LoVo (cell line): ENCODE measurements around the gene GATA2.

Experiments
- DNase-seq: peaks from one replicate; pipeline ENCODE4 v3.0.0-alpha.2; 2016; ENCODE audit warnings: low spot score

GATA2 gene

GRCh38 chr3:128473180-128473519 lies 19.9 kb downstream of the GATA2 start:
- DNase-seq = no peak

GRCh38 chr3:128472449-128473179 lies 20.4 kb downstream of the GATA2 start:
- no peak for DNase-seq

GRCh38 chr3:128471720-128472119 lies 21.3 kb downstream of the GATA2 start:
- no peak for DNase-seq

GRCh38 chr3:128471110-128471509 lies 21.9 kb downstream of the GATA2 start:
- no peak for DNase-seq

- no peak for DNase-seq
These were observed 22.7 kb downstream of the GATA2 start for GRCh38 chr3:128470134-128470899.

- DNase-seq = no peak
These were observed 23.4 kb downstream of the GATA2 start for GRCh38 chr3:128469556-128469955.

GRCh38 chr3:128468791-128469527 lies 24.0 kb downstream of the GATA2 start:
- DNase-seq = no peak

- no peak for DNase-seq
These were observed 24.7 kb downstream of the GATA2 start for GRCh38 chr3:128468285-128468790.

GRCh38 chr3:128466840-128467541 lies 26.0 kb downstream of the GATA2 start, which contains the start of gene DNAJB8:
TSS of gene DNAJB8 (minus strand) at chr3:128466890. CDS start at chr3:128463245, 3,645 bp downstream.
- DNase-seq = no peak

GRCh38 chr3:128464702-128465101 lies 28.3 kb downstream of the GATA2 start:
- DNase-seq = no peak

- DNase-seq = no peak
These were observed 28.8 kb downstream of the GATA2 start for GRCh38 chr3:128464188-128464587.

- no peak for DNase-seq
These were observed 29.2 kb downstream of the GATA2 start for GRCh38 chr3:128463771-128464170.

- DNase-seq = no peak
These were observed 29.6 kb downstream of the GATA2 start for GRCh38 chr3:128463354-128463753.

GRCh38 chr3:128462931-128463330 lies 30.1 kb downstream of the GATA2 start:
- no peak for DNase-seq

GRCh38 chr3:128462341-128462910 lies 30.6 kb downstream of the GATA2 start:
- DNase-seq = no peak

- no peak for DNase-seq
These were observed 31.3 kb downstream of the GATA2 start for GRCh38 chr3:128461731-128462130.

- DNase-seq = no peak
These were observed 33.6 kb downstream of the GATA2 start for GRCh38 chr3:128459461-128459820.

- no peak for DNase-seq
These were observed 34.1 kb downstream of the GATA2 start for GRCh38 chr3:128458746-128459460.

GRCh38 chr3:128457937-128458336 lies 35.1 kb downstream of the GATA2 start:
- no peak for DNase-seq

- DNase-seq = no peak
These were observed 36.0 kb downstream of the GATA2 start for GRCh38 chr3:128456776-128457715.
